Heart right ventricle (tissue), 16 donors: ENCODE measurements around the gene RPS6KA4. TPM values are rescaled to one million over a fixed set of nuclear protein-coding genes. Genes with fewer than 3 reads are reported as not detected.

Experiments used
- ATAC-seq, 8 donors: fragments of 200-7000 bp; cut with Tn5 transposase; one replicate each; pipeline ENCODE4 v1.9.1; 2020; ENCODE audit warnings: mild to moderate bottlenecking in 8 of 8, moderate library complexity in 8 of 8, moderate number of reproducible peaks in 1 of 8
- DNase-seq, 2 donors: peaks; one replicate each; pipeline ENCODE4 v3.0.0-alpha.2; 2020
- H3K27ac ChIP-seq, 10 donors: fragments of 200-600 bp; sonication (generic) in 2 of 10; one replicate each; pipeline versions ENCODE4 v1.5.0 to v1.8.0; 2020 to 2022; ENCODE audit warnings: mild to moderate bottlenecking in 3 of 10
- H3K27me3 ChIP-seq, 7 donors: fragments of 200-600 bp; one replicate each; pipeline ENCODE4 v1.8.0; 2021 to 2022; ENCODE audit warnings: mild to moderate bottlenecking in 2 of 7
- H3K36me3 ChIP-seq, 9 donors: fragments of 200-600 bp; sonication (generic) in 1 of 9; one replicate each; pipeline versions ENCODE4 v1.5.0 to v1.8.0; 2020 to 2022; ENCODE audit warnings: mild to moderate bottlenecking in 2 of 9
- H3K4me1 ChIP-seq, 9 donors: fragments of 200-600 bp; sonication (generic) in 1 of 9; one replicate each; pipeline versions ENCODE4 v1.5.0 to v1.8.0; 2020 to 2022; ENCODE audit warnings: mild to moderate bottlenecking in 4 of 9
- H3K4me3 ChIP-seq, 10 donors: fragments of 200-600 bp; sonication (generic) in 2 of 10; one replicate each; pipeline versions ENCODE4 v1.5.0 to v1.8.0; 2020 to 2022; ENCODE audit warnings: mild to moderate bottlenecking in 7 of 10, moderate library complexity in 2 of 10
- H3K9me3 ChIP-seq, 11 donors: fragments of 200-600 bp in 10 of 11; sonication (generic) in 2 of 11; one replicate each; pipeline versions ENCODE4 v1.5.0 to v1.8.0; 2013 to 2022; ENCODE audit warnings: mild to moderate bottlenecking in 2 of 11, control low read depth in 1 of 11, moderate library complexity in 1 of 11
- CTCF ChIP-seq, 9 donors: fragments of 200-600 bp; sonication (generic) in 2 of 9; IDR thresholded peaks; one replicate each; pipeline versions ENCODE4 v1.5.0 to v1.8.0; 2021 to 2022; ENCODE audit warnings: antibody characterized with exemption in 9 of 9, mild to moderate bottlenecking in 5 of 9, moderate library complexity in 1 of 9
- WGBS, 2 donors: extraction: QIAGEN DNeasy Blood & Tissue Kit; methylation state at CpG; one replicate each; pipeline ENCODE4 v1.1.7; 2013; ENCODE audit warnings: inconsistent platforms in 1 of 2; 5-methylcytosine and 5-hydroxymethylcytosine counted together
- intact Hi-C, 10 donors: fragments of 100-400 bp; cut with DNase I; formaldehyde crosslinking; loops; one replicate each; pipeline versions ENCODE4 v1.11.1 to v1.14.2; 2022
- polyA plus RNA-seq, 2 donors: library from polyadenylated mRNA; stranded (reverse); fragments of 200-250 nt; gene quantifications; one replicate each; pipeline ENCODE4 v1.2.3, GENCODE V29; 2013
- total RNA-seq, 10 donors: library from RNA; stranded (reverse); fragmentation: NEBNext Ultra II Directional in 3 of 10; extraction: Animal tissue kit (Norgen Biotek cat#: 25700) in 3 of 10; gene quantifications; one replicate each; pipeline versions ENCODE4 v1.2.1 to v1.2.4, GENCODE V29; 2021 to 2023
- donor health status: Arrhythmogenic right ventricular cardiomyopathy.
- donor health status: ischemic (EF 13 %, LVEDD 7.1; RV severe dilation, severe dysfunction).
- donor health status: healthy with polysubstance abuse.
- donor health status: DM: no; HTN: yes; CAD: no.
- donor health status: DM: no; HTN: no; CAD: no.
- donor health status: ischemic (EF 25% LVEDD 6.9; RV normal size, moderate dysfunction).
- donor health status: ischemic (EF 25% LVEDD 5.7; RV mildly dilated, moderate dysfunction).
- donor health status: healthy.
- donor health status: DM: yes; HTN: yes; CAD: no.
- donor health status: Ischemic cardiomyopathy.
- donor health status: ischemic (EF 35%, LVEDD 5.7; RV mildly dilated, moderate dysfunction).
- donor health status: nonischemic (EF 11% LVEDD 7.7; RV severe dilation, severe dysfunction).
- donor health status: DM: yes; HTN: yes; CAD: no.
- donor health status: PGD.
- donor health status: ischemic (EF 29% LVEDD 5.4; RV normal size, mild dysfunction).
- donor health status: nonischemic (EF 23%, LVEDD 6.1; RV moderate dilation, normal function).

RPS6KA4 gene
- total and polyA plus RNA-seq, 12 donors: 10.7 to 21.9 (median 13.3) TPM

- Histone ChIP-seq H3K27me3 (no peaks in the 10 kb centered on the region), H3K27ac (no peak overlapping the region), H3K9me3 (no peaks in the 10 kb centered on the region), H3K36me3 (no peaks in the 10 kb centered on the region), H3K4me1 (peaks cover 0 to 25% (median 18%) of the 10 kb centered on the region in 9 donors), H3K4me3 (no peak overlapping the region)
- no peak for TF ChIP-seq CTCF (IDR thresholded peaks at IDR 0.05)
- 60 to 66% methylated on average over 17 of the region's 17 CpGs for WGBS, 2 donors
- ATAC-seq (peak in 7 of 8 donors; percentile 19 to 67 (median 47)), DNase-seq (no peak)
- intact Hi-C loops: no loop called here
Observed at GRCh38 chr11:64384028-64384737, 25.2 kb downstream of the RPS6KA4 start.

- H3K9me3 ChIP-seq: no peaks in the 10 kb centered on the region
- peak overlapping the region in 1 of 10 donors; percentile 3 for H3K27ac ChIP-seq
- H3K27me3 ChIP-seq: no peaks in the 10 kb centered on the region
- H3K36me3 ChIP-seq: no peaks in the 10 kb centered on the region
- 59 to 63% methylated on average over 15 of the region's 15 CpGs for WGBS, 2 donors
- DNase-seq (no peak), ATAC-seq (peak in 6 of 8 donors; percentile 41 to 69 (median 46))
- peak in 1 of 9 donors; percentile 11 for TF ChIP-seq CTCF (IDR thresholded peaks at IDR 0.05)
- no peak overlapping the region for H3K4me3 ChIP-seq
- peaks cover 0 to 25% (median 18%) of the 10 kb centered on the region in 9 donors for H3K4me1 ChIP-seq
- intact Hi-C loops: no loop called here
Observed at GRCh38 chr11:64384981-64385944, 26.3 kb downstream of the RPS6KA4 start.

GRCh38 chr11:64385945-64386704, 27.2 kb downstream of the RPS6KA4 start:
- TF ChIP-seq CTCF (IDR thresholded peaks at IDR 0.05): no peak
- H3K36me3 ChIP-seq: no peaks in the 10 kb centered on the region
- intact Hi-C loops: no loop called here
- no peak for ATAC-seq
- DNase-seq: no peak
- peaks cover 0 to 25% (median 18%) of the 10 kb centered on the region in 9 donors for H3K4me1 ChIP-seq
- no peaks in the 10 kb centered on the region for H3K9me3 ChIP-seq
- 84 to 87% methylated on average over 11 of the region's 11 CpGs for WGBS, 2 donors
- no peaks in the 10 kb centered on the region for H3K27me3 ChIP-seq
- H3K4me3 ChIP-seq: no peak overlapping the region
- peak overlapping the region in 1 of 10 donors; percentile 3 for H3K27ac ChIP-seq

- DNase-seq (no peak), ATAC-seq (no peak)
- Histone ChIP-seq H3K9me3 (no peaks in the 10 kb centered on the region), H3K4me1 (peaks cover 0 to 25% (median 19%) of the 10 kb centered on the region in 9 donors), H3K27me3 (no peaks in the 10 kb centered on the region), H3K4me3 (no peak overlapping the region), H3K27ac (no peak overlapping the region), H3K36me3 (no peaks in the 10 kb centered on the region)
- intact Hi-C loops: no loop called here
- no peak for TF ChIP-seq CTCF (IDR thresholded peaks at IDR 0.05)
Observed at GRCh38 chr11:64387916-64388315, 29.0 kb downstream of the RPS6KA4 start.
